Measurements from ENCODE around the gene DNASE1. TPM values are rescaled to one million over a fixed set of nuclear protein-coding genes. Genes with fewer than 3 reads are reported as not detected.

The DNASE1 gene
- total RNA-seq, 4 donors from 2014 or later = 2.8 to 16.3 (median 12.9) TPM

DNA sequence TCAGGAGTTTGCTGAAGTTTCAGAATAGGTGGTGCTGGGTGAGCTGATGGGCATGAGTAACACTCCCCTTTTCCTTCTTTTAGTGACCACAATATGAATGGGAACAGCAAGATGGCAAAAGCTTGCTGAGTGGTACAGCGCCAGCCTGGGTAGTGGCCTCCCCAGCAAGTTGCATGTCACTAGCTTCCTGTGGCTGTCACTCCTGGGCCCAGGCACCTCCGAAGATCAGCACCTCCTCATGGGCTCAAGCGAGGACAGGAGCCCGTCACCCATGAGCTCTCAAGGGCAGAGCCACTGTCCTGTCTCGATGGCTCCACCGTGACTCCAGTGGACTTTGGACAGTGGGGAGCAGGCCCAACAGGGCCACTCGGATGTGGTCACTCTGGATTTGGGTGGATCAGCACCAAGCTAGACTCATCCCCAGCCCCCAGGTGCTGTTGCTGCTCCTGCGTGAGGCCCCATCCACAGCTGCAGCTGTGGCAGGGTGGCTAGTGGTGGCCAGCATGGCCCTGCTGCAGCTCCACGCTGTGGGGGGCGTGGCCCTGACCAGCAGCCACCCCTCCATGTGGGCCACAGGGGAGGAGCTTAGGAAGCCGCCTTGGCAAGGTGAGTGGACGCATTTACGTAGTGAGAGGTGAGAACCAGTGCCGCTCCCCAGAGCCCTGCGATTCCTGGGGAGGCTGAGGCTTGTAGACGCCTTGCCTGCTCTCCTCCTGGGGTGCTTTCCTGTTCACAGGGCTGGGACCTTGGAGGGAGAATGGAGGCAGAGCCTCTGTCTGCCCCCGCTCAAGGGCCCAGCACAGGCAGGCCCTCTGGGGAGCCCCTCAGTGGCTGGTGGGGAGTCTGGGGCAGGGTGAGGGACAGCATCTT lies 13.6 kb upstream of the DNASE1 start:
- Histone ChIP-seq H3K4me3 (no peak overlapping the region), H3K36me3 (peaks cover 0 to 37% (median 25%) of the 10 kb centered on the region in 4 donors), H3K27ac (replicated peaks in 1 of 4) (no peak overlapping the region), H3K9me3 (no peaks in the 10 kb centered on the region), H3K4me1 (peaks cover 0 to 9% (median 0%) of the 10 kb centered on the region in 4 donors), H3K27me3 (no peaks in the 10 kb centered on the region)
- TF ChIP-seq, protein P1, sequence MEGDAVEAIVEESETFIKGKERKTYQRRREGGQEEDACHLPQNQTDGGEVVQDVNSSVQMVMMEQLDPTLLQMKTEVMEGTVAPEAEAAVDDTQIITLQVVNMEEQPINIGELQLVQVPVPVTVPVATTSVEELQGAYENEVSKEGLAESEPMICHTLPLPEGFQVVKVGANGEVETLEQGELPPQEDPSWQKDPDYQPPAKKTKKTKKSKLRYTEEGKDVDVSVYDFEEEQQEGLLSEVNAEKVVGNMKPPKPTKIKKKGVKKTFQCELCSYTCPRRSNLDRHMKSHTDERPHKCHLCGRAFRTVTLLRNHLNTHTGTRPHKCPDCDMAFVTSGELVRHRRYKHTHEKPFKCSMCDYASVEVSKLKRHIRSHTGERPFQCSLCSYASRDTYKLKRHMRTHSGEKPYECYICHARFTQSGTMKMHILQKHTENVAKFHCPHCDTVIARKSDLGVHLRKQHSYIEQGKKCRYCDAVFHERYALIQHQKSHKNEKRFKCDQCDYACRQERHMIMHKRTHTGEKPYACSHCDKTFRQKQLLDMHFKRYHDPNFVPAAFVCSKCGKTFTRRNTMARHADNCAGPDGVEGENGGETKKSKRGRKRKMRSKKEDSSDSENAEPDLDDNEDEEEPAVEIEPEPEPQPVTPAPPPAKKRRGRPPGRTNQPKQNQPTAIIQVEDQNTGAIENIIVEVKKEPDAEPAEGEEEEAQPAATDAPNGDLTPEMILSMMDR (IDR thresholded peaks at IDR 0.05) = no peak
- TF ChIP-seq POLR2A (IDR thresholded peaks at IDR 0.05; ENCODE audit: low read depth) = no peak
- no peak for TF ChIP-seq EP300 (IDR thresholded peaks at IDR 0.05)
- TF ChIP-seq POLR2AphosphoS5 (IDR thresholded peaks at IDR 0.05) = no peak
- intact Hi-C loops (cut with DNase I) = no loop called here
- WGBS = 93% methylated on average over 13 of the region's 17 CpGs
- no peak for DNase-seq (ENCODE audit: extremely low spot score)

DNA sequence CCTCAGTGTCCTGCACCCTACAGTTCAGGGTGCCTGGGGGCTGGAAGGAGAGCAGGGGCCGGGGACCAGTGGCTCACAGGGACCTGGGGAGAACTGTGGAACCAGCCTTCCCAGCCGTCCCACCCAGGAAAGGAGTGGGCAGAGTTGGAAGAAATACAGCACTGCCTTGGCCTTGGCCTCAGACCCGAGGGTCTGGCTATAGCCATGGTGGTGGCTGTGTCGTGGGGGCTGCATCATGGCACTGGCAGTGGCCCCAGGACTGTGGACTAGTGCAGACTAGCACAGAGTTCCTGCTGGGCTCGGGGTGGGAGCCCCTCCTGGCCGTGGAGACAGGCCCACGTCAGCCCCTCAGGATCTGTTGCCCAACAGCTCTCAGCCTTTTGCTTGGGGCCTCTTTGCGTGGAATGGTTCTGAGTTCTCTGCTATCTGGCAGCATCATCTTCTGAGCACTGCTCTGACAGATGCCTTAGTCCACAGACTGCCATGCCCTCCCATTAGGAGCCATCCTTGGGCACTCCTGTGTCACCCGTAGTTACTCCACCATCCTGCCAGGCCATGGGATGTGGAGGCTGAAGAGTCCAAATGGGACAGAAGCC lies 12.6 kb upstream of the DNASE1 start:
- no peak overlapping the region for H3K4me3 ChIP-seq
- WGBS = 90% methylated on average over 9 of the region's 9 CpGs

DNA sequence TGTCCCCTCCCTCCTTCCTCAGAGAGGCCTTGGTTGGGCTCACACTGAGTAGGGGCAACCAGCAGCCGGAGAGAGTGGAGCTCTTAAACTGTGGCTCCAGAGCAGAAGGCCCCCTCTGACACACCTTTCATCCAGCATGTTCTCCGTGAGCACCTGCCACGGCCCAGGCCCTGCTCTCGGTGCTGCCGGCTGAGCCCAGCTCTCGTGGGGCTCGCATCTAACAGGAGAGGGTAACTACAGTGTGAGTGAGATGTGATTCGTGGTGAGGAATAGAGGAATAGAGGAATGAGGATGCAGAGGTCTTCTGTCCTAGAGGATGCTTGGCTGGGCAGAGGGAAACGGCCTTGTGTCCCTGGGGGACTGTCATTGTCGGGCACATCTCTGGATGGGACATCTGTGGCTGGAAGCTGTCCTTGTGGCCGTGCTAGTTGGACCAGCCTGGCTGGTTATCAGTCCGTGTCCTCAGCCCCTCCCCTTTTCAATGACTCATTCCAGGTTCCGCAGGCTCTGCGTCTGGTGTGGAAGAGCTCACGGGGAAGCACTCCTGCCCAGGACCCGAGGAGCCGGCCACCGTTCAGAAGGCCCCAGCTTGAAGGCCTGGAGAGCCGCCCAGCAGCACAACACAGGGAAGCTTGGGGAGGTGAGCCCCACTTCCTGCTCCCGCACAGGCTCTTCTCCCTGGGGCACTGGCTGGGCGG lies 11.9 kb upstream of the DNASE1 start:
- no peak overlapping the region for H3K27ac ChIP-seq (replicated peaks in 1 of 4)
- H3K27me3 ChIP-seq = no peaks in the 10 kb centered on the region
- TF ChIP-seq EP300 (IDR thresholded peaks at IDR 0.05) = no peak
- peaks cover 0 to 2% (median 0%) of the 10 kb centered on the region in 4 donors for H3K4me1 ChIP-seq
- H3K4me3 ChIP-seq = no peak overlapping the region
- 75% methylated on average over 21 of the region's 21 CpGs for WGBS
- H3K9me3 ChIP-seq = no peaks in the 10 kb centered on the region
- H3K36me3 ChIP-seq = peaks cover 0 to 37% (median 25%) of the 10 kb centered on the region in 4 donors
- DNase-seq (ENCODE audit: extremely low spot score) = no peak
- intact Hi-C loops (cut with DNase I) = no loop called here

More for the DNA sequence above, 12.6 kb upstream of the DNASE1 start:
- Histone ChIP-seq H3K9me3 (no peaks in the 10 kb centered on the region), H3K27me3 (no peaks in the 10 kb centered on the region), H3K36me3 (peaks cover 0 to 37% (median 25%) of the 10 kb centered on the region in 4 donors), H3K4me1 (peaks cover 0 to 7% (median 0%) of the 10 kb centered on the region in 4 donors), H3K27ac (replicated peaks in 1 of 4) (no peak overlapping the region)
- TF ChIP-seq EP300 (IDR thresholded peaks at IDR 0.05) (no peak), POLR2A (IDR thresholded peaks at IDR 0.05; ENCODE audit: low read depth) (no peak), POLR2AphosphoS5 (IDR thresholded peaks at IDR 0.05) (no peak)
- TF ChIP-seq, protein P1 (IDR thresholded peaks at IDR 0.05) = no peak
- intact Hi-C loops (cut with DNase I) = no loop called here
- DNase-seq (ENCODE audit: extremely low spot score) = no peak

DNA sequence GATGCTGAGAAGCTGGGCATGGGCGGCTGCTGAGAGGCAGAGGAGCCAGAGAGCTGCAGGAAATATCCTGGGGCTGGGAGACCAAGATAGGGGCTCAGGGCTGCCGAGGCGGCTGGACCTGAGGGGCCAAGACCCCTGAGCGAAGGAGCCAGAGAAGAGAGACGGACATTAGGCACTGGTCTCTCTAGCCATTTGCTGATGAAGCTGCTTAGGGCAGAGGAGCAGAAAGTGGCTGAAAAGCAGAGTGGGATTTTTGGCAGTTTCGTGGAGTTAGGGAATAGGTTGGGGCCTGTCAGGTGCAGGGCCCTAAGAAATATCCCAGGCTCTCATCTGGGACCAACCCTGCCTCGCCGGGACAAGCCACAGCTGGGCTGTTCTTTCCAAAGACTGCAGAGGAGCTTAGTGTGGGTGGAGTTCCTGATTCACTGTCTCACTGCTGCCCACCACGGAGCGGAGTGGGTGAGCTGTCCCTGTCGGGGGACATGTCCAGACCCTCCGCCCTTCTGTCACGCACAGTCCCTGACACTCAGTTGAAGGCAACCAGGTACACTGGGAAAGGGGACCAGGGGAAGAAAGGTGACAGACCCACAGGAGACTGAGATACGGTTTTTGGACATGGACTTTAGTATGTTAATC lies 11.3 kb upstream of the DNASE1 start:
- intact Hi-C loops (cut with DNase I) = no loop called here
- Histone ChIP-seq H3K36me3 (peaks cover 0 to 37% (median 25%) of the 10 kb centered on the region in 4 donors), H3K4me1 (no peaks in the 10 kb centered on the region), H3K27me3 (no peaks in the 10 kb centered on the region), H3K4me3 (no peak overlapping the region), H3K9me3 (no peaks in the 10 kb centered on the region), H3K27ac (replicated peaks in 1 of 4) (no peak overlapping the region)
- no peak for DNase-seq (ENCODE audit: extremely low spot score)
- TF ChIP-seq EP300 (IDR thresholded peaks at IDR 0.05) (no peak), POLR2A (IDR thresholded peaks at IDR 0.05; ENCODE audit: low read depth) (no peak), POLR2AphosphoS5 (IDR thresholded peaks at IDR 0.05) (no peak)
- TF ChIP-seq, protein P1 (IDR thresholded peaks at IDR 0.05) = no peak
- 84% methylated on average over 12 of the region's 14 CpGs for WGBS
